Measurements from ENCODE around the gene EGFR.

Gene EGFR

GRCh38 chr7:55077561-55078410, 59.0 kb downstream of the EGFR start:
- no peak for TF ChIP-seq Cebpa-rat (IDR thresholded peaks at IDR 0.05)
- Histone ChIP-seq H3K27me3 (peaks cover 4% of the 10 kb centered on the region; the same call in 1 of the 2 replicates), H3K36me3 (no peaks in the 10 kb centered on the region), H3K9me3 (no peaks in the 10 kb centered on the region), H3K4me1 (peaks cover 30% of the 10 kb centered on the region), H3K27ac (no peak overlapping the region), H3K4me2 (no peak overlapping the region), H3K9ac (no peak overlapping the region), H3K4me3 (no peak overlapping the region), H4K20me1 (no peaks in the 10 kb centered on the region; the same call in 1 of the 2 replicates)

- Histone ChIP-seq H3K27ac (no peak overlapping the region), H3K4me2 (no peak overlapping the region), H3K4me1 (peaks cover 20% of the 10 kb centered on the region), H3K9ac (no peak overlapping the region), H3K9me3 (no peaks in the 10 kb centered on the region), H4K20me1 (no peaks in the 10 kb centered on the region; the same call in 1 of the 2 replicates), H3K4me3 (no peak overlapping the region), H3K27me3 (peaks cover 5% of the 10 kb centered on the region; the same call in 1 of the 2 replicates), H3K36me3 (no peaks in the 10 kb centered on the region)
- no peak for TF ChIP-seq Cebpa-rat (IDR thresholded peaks at IDR 0.05)
Measured at GRCh38 chr7:55078465-55079372, 59.9 kb downstream of the EGFR start.

- no peak overlapping the region for H3K4me2 ChIP-seq
- no peak overlapping the region for H3K4me3 ChIP-seq
- TF ChIP-seq Cebpa-rat (IDR thresholded peaks at IDR 0.05) = no peak
- H3K27ac ChIP-seq = no peak overlapping the region
- H3K9ac ChIP-seq = no peak overlapping the region
- H4K20me1 ChIP-seq = peaks cover 9% of the 10 kb centered on the region; the same call in 1 of the 2 replicates
- H3K36me3 ChIP-seq = no peaks in the 10 kb centered on the region
- no peaks in the 10 kb centered on the region for H3K9me3 ChIP-seq
- H3K27me3 ChIP-seq = peaks cover 17% of the 10 kb centered on the region
- peaks cover 8% of the 10 kb centered on the region for H3K4me1 ChIP-seq
Measured at GRCh38 chr7:55080000-55080623, 61.3 kb downstream of the EGFR start.

GRCh38 chr7:55081068-55081467, 62.3 kb downstream of the EGFR start:
- no peaks in the 10 kb centered on the region for H3K9me3 ChIP-seq
- H3K4me2 ChIP-seq = no peak overlapping the region
- TF ChIP-seq Cebpa-rat (IDR thresholded peaks at IDR 0.05) = no peak
- H4K20me1 ChIP-seq = peaks cover 15% of the 10 kb centered on the region
- no peaks in the 10 kb centered on the region for H3K36me3 ChIP-seq
- peaks cover 23% of the 10 kb centered on the region for H3K27me3 ChIP-seq
- H3K4me3 ChIP-seq = no peak overlapping the region
- H3K4me1 ChIP-seq = peaks cover 11% of the 10 kb centered on the region
- H3K9ac ChIP-seq = no peak overlapping the region
- no peak overlapping the region for H3K27ac ChIP-seq

- Histone ChIP-seq H3K9me3 (no peaks in the 10 kb centered on the region), H3K36me3 (no peaks in the 10 kb centered on the region), H3K27ac (no peak overlapping the region), H3K4me1 (peaks cover 17% of the 10 kb centered on the region), H3K9ac (no peak overlapping the region), H3K4me3 (no peak overlapping the region), H3K4me2 (no peak overlapping the region), H4K20me1 (peaks cover 21% of the 10 kb centered on the region), H3K27me3 (peaks cover 23% of the 10 kb centered on the region)
- TF ChIP-seq Cebpa-rat (IDR thresholded peaks at IDR 0.05) = no peak
Measured at GRCh38 chr7:55081472-55082227, 62.8 kb downstream of the EGFR start.

GRCh38 chr7:55082228-55082603, 63.4 kb downstream of the EGFR start:
- peaks cover 27% of the 10 kb centered on the region for H4K20me1 ChIP-seq
- H3K27ac ChIP-seq = no peak overlapping the region
- H3K9me3 ChIP-seq = no peaks in the 10 kb centered on the region
- H3K4me1 ChIP-seq = peaks cover 23% of the 10 kb centered on the region
- H3K4me2 ChIP-seq = no peak overlapping the region
- H3K9ac ChIP-seq = no peak overlapping the region
- no peak overlapping the region for H3K4me3 ChIP-seq
- TF ChIP-seq Cebpa-rat (IDR thresholded peaks at IDR 0.05) = no peak
- H3K36me3 ChIP-seq = no peaks in the 10 kb centered on the region
- H3K27me3 ChIP-seq = peaks cover 23% of the 10 kb centered on the region

GRCh38 chr7:55083206-55083605, 64.4 kb downstream of the EGFR start:
- H3K27me3 ChIP-seq = peaks cover 23% of the 10 kb centered on the region
- H3K27ac ChIP-seq = no peak overlapping the region
- H3K9ac ChIP-seq = no peak overlapping the region
- no peak overlapping the region for H3K4me3 ChIP-seq
- peaks cover 36% of the 10 kb centered on the region for H4K20me1 ChIP-seq
- H3K36me3 ChIP-seq = no peaks in the 10 kb centered on the region
- H3K4me1 ChIP-seq = peaks cover 33% of the 10 kb centered on the region
- H3K4me2 ChIP-seq = no peak overlapping the region
- no peaks in the 10 kb centered on the region for H3K9me3 ChIP-seq
- no peak for TF ChIP-seq Cebpa-rat (IDR thresholded peaks at IDR 0.05)

- no peak for TF ChIP-seq Cebpa-rat (IDR thresholded peaks at IDR 0.05)
- peaks cover 41% of the 10 kb centered on the region for H4K20me1 ChIP-seq
Measured at GRCh38 chr7:55084307-55084706, 65.5 kb downstream of the EGFR start.

More at GRCh38 chr7:55084307-55084706, 65.5 kb downstream of the EGFR start:
- H3K4me1 ChIP-seq = peaks cover 38% of the 10 kb centered on the region
- peaks cover 23% of the 10 kb centered on the region for H3K27me3 ChIP-seq
- no peak overlapping the region for H3K27ac ChIP-seq
- H3K4me2 ChIP-seq = no peak overlapping the region
- no peaks in the 10 kb centered on the region for H3K36me3 ChIP-seq
- H3K4me3 ChIP-seq = no peak overlapping the region
- H3K9me3 ChIP-seq = no peaks in the 10 kb centered on the region
- H3K9ac ChIP-seq = no peak overlapping the region

All from BLaER1 (cell line).